Keratinocyte (primary cell): Measurements from ENCODE around the gene SCUBE2. TPM values are rescaled to one million over a fixed set of nuclear protein-coding genes. Genes with fewer than 3 reads are reported as not detected.

Experiments used
- DNase-seq: peaks from one replicate; pipeline ENCODE4 v3.0.0-alpha.2; 2011; ENCODE audit warnings: low read depth, missing footprints, low spot score
- FAIRE-seq: peaks from 2 replicates; lab custom pipeline; 2011; peaks lifted over from hg19 to GRCh38; lab: Jason Lieb, UNC
- H2AFZ ChIP-seq: 2 replicates; pipeline ENCODE4 v1.6.0; 2012; ENCODE audit warnings: low read length, control low read depth, inconsistent platforms; ENCODE audit not compliant: control insufficient read depth
- H3K27ac ChIP-seq: 2 replicates; pipeline ENCODE4 v1.5.1; 2011; ENCODE audit warnings: low read length; ENCODE audit not compliant: control insufficient read depth, insufficient read depth
- H3K27me3 ChIP-seq: 3 replicates; pipeline ENCODE4 v1.6.0; 2011; ENCODE audit warnings: low read length; ENCODE audit not compliant: control insufficient read depth, insufficient read depth; ENCODE audit errors: extremely low read depth
- H3K36me3 ChIP-seq, 2 experiments: 2 replicates in 1 of 2; 3 replicates in 1 of 2; pipeline ENCODE4 v1.5.1; 2011; ENCODE audit warnings: low read length in 2 of 2, mild to moderate bottlenecking in 1 of 2; ENCODE audit not compliant: control insufficient read depth in 2 of 2, insufficient read depth in 2 of 2; ENCODE audit errors: extremely low read depth in 1 of 2
- H3K4me1 ChIP-seq: 3 replicates; pipeline ENCODE4 v1.5.1; 2011; ENCODE audit warnings: low read length; ENCODE audit not compliant: control insufficient read depth, insufficient read depth; ENCODE audit errors: extremely low read depth
- H3K4me2 ChIP-seq: 3 replicates; pipeline ENCODE4 v1.6.0; 2011; ENCODE audit warnings: low read depth, low read length; ENCODE audit not compliant: control insufficient read depth, insufficient read depth; ENCODE audit errors: extremely low read depth
- H3K4me3 ChIP-seq, 3 experiments: fragments of 200-600 bp in 1 of 3; sonication (generic) in 1 of 3; 2 replicates in 2 of 3; 3 replicates in 1 of 3; pipeline ENCODE4 v1.5.1; 2011 to 2016; ENCODE audit warnings: low read length in 3 of 3, mild to moderate bottlenecking in 3 of 3, control low read depth in 2 of 3, inconsistent platforms in 1 of 3, low read depth in 1 of 3, mixed read lengths in 1 of 3, mixed run types in 1 of 3, moderate library complexity in 1 of 3; ENCODE audit not compliant: control insufficient read depth in 2 of 3, insufficient read depth in 2 of 3; ENCODE audit errors: extremely low read depth in 1 of 3
- H3K79me2 ChIP-seq: 2 replicates; pipeline ENCODE4 v1.6.0; 2012; ENCODE audit warnings: low read length; ENCODE audit not compliant: control insufficient read depth, insufficient read depth
- H3K9ac ChIP-seq: 3 replicates; pipeline ENCODE4 v1.6.0; 2011; ENCODE audit warnings: low read length; ENCODE audit not compliant: control insufficient read depth, insufficient read depth; ENCODE audit errors: extremely low read depth
- H3K9me1 ChIP-seq: 3 replicates; pipeline ENCODE4 v1.6.0; 2011; ENCODE audit warnings: low read length; ENCODE audit not compliant: control insufficient read depth, insufficient read depth; ENCODE audit errors: extremely low read depth
- H3K9me3 ChIP-seq: 2 replicates; pipeline ENCODE4 v1.5.1; 2012; ENCODE audit warnings: low read depth, low read length; ENCODE audit not compliant: control insufficient read depth
- H4K20me1 ChIP-seq: 3 replicates; pipeline ENCODE4 v1.6.0; 2011; ENCODE audit warnings: low read length; ENCODE audit not compliant: control insufficient read depth, insufficient read depth; ENCODE audit errors: extremely low read depth
- EZH2 ChIP-seq: IDR thresholded peaks from one replicate; pipeline ENCODE4 v1.6.1; 2012; ENCODE audit warnings: inconsistent platforms, mild to moderate bottlenecking, low read length, moderate library complexity
- dilution Hi-C: fragments of 300-500 bp; cut with MboI; formaldehyde crosslinking; loops from one replicate; pipeline ENCODE4 v1.7.0; 2020; ENCODE audit warnings: low sequenced_read_pairs; ENCODE audit not compliant: extremely low pct_ligation_motif_present
- polyA plus RNA-seq, 5 experiments: library from polyadenylated mRNA; depleted of rRNA in 3 of 5; stranded (reverse) in 3 of 5; stranded (forward) in 1 of 5; unstranded in 1 of 5; fragments of >200 nt; gene quantifications; 1 replicate in 1 of 5; 2 replicates in 3 of 5; 3 replicates in 1 of 5; pipeline versions ENCODE4 v1.2.1 to v1.2.3, GENCODE V29; 2011 to 2012; ENCODE audit warnings: missing spikeins in 2 of 5, low read depth in 1 of 5, low replicate concordance in 1 of 5
- TF ChIP-seq, protein P1 (sequence below), 3 experiments: IDR thresholded peaks in 1 of 3; conservative IDR thresholded peaks in 1 of 3; optimal IDR thresholded peaks in 1 of 3; 2 replicates in 2 of 3; 3 replicates in 1 of 3; pipeline versions ENCODE3 to v1.5.1; 2011; ENCODE audit warnings: low read length in 3 of 3, mild to moderate bottlenecking in 3 of 3, moderate library complexity in 2 of 3, control low read depth in 1 of 3, inconsistent platforms in 1 of 3; ENCODE audit not compliant: insufficient read depth in 2 of 3; ENCODE audit errors: extremely low read depth in 1 of 3

The SCUBE2 gene
- polyA plus RNA-seq, 1 donor (not counting 4 experiments of a cell fraction or from before 2014, with no cell fraction given): 1.5 TPM

DNA sequence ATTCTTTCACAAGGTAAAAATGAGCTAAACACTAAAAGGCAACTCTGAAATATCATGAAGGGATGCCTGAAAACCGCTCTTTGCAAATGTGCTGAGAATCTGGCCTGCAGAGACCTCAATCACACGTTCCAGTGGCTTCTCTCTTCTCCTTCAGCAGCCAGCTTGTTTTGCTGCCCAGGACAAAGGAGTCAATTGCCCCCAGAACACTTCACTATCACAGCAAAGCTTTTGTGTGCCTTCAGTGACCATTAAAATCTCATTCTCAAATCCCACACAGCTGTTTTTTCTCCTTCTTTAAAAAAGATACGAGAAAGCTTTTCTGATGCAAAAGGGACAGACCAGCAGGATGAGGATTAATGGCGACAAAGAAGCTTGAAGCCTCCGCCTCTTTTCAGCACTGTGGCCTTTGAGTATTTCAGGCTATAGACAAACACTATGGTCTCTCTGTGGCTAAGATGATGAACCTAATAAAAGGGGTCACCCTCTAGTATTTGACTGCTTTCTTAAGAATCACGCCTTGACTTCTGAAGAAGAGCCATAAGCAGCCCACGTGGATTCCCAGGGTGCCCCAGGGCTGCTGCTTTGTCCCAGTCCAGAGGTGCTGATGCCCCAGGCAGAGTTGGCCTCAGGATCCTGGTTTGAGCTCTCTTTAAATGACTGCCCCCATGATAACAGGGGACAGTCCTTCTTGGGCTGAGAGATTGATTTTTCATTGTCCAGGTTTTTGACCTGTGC is 54.2 kb downstream of the SCUBE2 start:
- H3K9ac ChIP-seq: no peak overlapping the region
- no peaks in the 10 kb centered on the region for H3K9me1 ChIP-seq
- H3K4me3 ChIP-seq: no peak overlapping the region
- no peak overlapping the region for H3K4me2 ChIP-seq
- no peaks in the 10 kb centered on the region for H4K20me1 ChIP-seq
- TF ChIP-seq, protein P1, sequence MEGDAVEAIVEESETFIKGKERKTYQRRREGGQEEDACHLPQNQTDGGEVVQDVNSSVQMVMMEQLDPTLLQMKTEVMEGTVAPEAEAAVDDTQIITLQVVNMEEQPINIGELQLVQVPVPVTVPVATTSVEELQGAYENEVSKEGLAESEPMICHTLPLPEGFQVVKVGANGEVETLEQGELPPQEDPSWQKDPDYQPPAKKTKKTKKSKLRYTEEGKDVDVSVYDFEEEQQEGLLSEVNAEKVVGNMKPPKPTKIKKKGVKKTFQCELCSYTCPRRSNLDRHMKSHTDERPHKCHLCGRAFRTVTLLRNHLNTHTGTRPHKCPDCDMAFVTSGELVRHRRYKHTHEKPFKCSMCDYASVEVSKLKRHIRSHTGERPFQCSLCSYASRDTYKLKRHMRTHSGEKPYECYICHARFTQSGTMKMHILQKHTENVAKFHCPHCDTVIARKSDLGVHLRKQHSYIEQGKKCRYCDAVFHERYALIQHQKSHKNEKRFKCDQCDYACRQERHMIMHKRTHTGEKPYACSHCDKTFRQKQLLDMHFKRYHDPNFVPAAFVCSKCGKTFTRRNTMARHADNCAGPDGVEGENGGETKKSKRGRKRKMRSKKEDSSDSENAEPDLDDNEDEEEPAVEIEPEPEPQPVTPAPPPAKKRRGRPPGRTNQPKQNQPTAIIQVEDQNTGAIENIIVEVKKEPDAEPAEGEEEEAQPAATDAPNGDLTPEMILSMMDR (optimal IDR thresholded peaks at IDR 0.05 in 1 of 3, IDR thresholded peaks at IDR 0.05 in 1 of 3, conservative IDR thresholded peaks at IDR 0.05 in 1 of 3; ENCODE audit: extremely low read depth in 1 of 3, insufficient read depth in 2 of 3, low read length in 3 of 3): no peak
- no peak for TF ChIP-seq EZH2
- no peak overlapping the region for H3K27ac ChIP-seq
- no peaks in the 10 kb centered on the region for H3K79me2 ChIP-seq
- DNase-seq (no peak), FAIRE-seq (no peak)
- peaks cover 4% of the 10 kb centered on the region for H3K9me3 ChIP-seq
- H3K4me1 ChIP-seq: no peaks in the 10 kb centered on the region
- peaks cover 10% of the 10 kb centered on the region for H3K27me3 ChIP-seq
- H3K36me3 ChIP-seq: no peaks in the 10 kb centered on the region
- dilution Hi-C loops: no loop called here
- no peak overlapping the region for H2AFZ ChIP-seq

DNA sequence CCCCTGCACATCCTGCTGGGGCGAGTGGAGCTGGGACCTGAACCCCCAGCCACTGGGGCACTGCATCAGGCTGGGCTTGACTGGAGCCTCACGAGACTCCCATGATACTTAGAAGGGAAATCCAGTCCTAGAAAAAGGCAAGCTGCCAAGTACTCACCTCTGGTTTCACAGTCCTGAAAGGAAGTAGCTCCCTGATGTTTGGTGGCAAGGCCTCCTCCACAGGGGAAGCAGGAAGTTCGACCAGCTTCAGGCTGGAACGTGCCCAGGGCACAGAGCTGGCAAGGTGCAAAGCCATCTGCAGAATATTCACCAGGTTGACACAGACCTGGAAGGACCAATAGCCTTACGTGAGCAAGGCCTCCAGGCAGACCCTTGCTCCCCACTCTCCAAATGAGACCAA is 60.8 kb downstream of the SCUBE2 start:
- no peak overlapping the region for H2AFZ ChIP-seq
- no peak for DNase-seq

More for the DNA sequence above, 60.8 kb downstream of the SCUBE2 start:
- Histone ChIP-seq H3K9me1 (no peaks in the 10 kb centered on the region), H3K4me2 (no peak overlapping the region), H3K36me3 (no peaks in the 10 kb centered on the region), H3K79me2 (no peaks in the 10 kb centered on the region), H3K4me1 (no peaks in the 10 kb centered on the region), H3K27ac (no peak overlapping the region), H3K9me3 (no peaks in the 10 kb centered on the region), H3K9ac (no peak overlapping the region), H4K20me1 (no peaks in the 10 kb centered on the region), H3K4me3 (no peak overlapping the region), H3K27me3 (no peaks in the 10 kb centered on the region)
- dilution Hi-C loops: no loop called here
- FAIRE-seq: peak; percentile 69
- TF ChIP-seq, protein P1 (optimal IDR thresholded peaks at IDR 0.05 in 1 of 3, IDR thresholded peaks at IDR 0.05 in 1 of 3, conservative IDR thresholded peaks at IDR 0.05 in 1 of 3; ENCODE audit: extremely low read depth in 1 of 3, insufficient read depth in 2 of 3, low read length in 3 of 3): no peak
- no peak for TF ChIP-seq EZH2
